AG04450 (cell line): ENCODE data around the gene NAA16. TPM values are rescaled to one million over a fixed set of nuclear protein-coding genes. Genes with fewer than 3 reads are reported as not detected.

Source experiments
- CTCF ChIA-PET: fragments of 300-600, 350-600 bp; formaldehyde crosslinking; extraction: SDS; loops from one replicate; lab custom pipeline; 2022; ENCODE audit warnings: antibody characterized with exemption, inconsistent platforms; lab: Charles Lee
- POLR2A ChIA-PET: fragments of 350-600 bp; formaldehyde crosslinking; extraction: SDS; loops from one replicate; lab custom pipeline; 2021; ENCODE audit warnings: antibody characterized with exemption, inconsistent platforms; lab: Yijun Ruan, JAX
- DNase-seq: peaks from one replicate; pipeline ENCODE4 v3.0.0-alpha.2; 2011; ENCODE audit warnings: low read depth, low spot score
- H3K27ac ChIP-seq: one replicate; pipeline ENCODE4 v1.5.1; 2012; ENCODE audit warnings: low read depth, low read length, control low read depth
- H3K27me3 ChIP-seq: one replicate; pipeline ENCODE4 v1.6.0; 2012; ENCODE audit warnings: low read length; ENCODE audit not compliant: control insufficient read depth, insufficient read depth
- H3K4me3 ChIP-seq: 2 replicates; pipeline ENCODE4 v1.5.1; 2011; ENCODE audit warnings: mild to moderate bottlenecking, low read depth, low read length, control low read depth
- H3K9me3 ChIP-seq: 2 replicates; pipeline ENCODE4 v1.5.1; 2012; ENCODE audit warnings: low read length; ENCODE audit not compliant: control insufficient read depth, insufficient read depth
- polyA plus RNA-seq: library from polyadenylated mRNA; depleted of rRNA; stranded (reverse); fragments of >200 nt; gene quantifications from 2 replicates; pipeline ENCODE4 v1.2.3, GENCODE V29; 2011
- TF ChIP-seq, protein P1 (sequence below): IDR thresholded peaks from 2 replicates; pipeline ENCODE4 v1.5.1; 2011; ENCODE audit warnings: low read depth, low read length, control low read depth, inconsistent platforms

The NAA16 gene
- polyA plus RNA-seq, 1 experiment: 14.9 TPM

DNA sequence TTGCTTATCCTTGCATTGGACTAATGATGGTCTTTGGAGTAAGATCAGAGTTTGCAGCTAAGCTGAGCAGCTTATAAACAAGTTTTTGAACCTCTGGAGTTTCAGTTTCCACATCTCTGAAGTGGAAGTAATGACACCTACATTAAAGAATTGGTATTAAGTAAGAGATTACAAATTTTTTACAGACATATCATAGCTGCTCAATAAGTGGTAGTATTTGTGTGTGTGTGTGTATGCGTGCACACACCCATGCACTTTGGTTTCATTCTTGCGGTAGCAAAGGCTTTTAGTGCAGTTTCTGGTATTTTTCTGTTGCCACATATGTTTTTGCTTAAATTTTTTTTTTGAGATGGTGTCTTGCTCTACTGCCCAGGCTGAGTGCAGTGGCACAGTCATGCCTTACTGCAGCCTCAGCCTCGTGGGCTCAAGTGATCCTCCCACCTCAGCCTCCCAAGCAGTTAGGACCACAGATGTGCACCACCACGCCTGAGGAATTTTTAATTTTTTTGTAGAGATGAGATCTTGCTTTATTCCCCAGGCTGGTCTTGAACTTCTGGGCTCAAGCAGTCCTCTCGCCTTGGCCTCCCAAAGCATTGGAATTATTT lies 4.5 kb downstream of the NAA16 start:
- TF ChIP-seq, protein P1, sequence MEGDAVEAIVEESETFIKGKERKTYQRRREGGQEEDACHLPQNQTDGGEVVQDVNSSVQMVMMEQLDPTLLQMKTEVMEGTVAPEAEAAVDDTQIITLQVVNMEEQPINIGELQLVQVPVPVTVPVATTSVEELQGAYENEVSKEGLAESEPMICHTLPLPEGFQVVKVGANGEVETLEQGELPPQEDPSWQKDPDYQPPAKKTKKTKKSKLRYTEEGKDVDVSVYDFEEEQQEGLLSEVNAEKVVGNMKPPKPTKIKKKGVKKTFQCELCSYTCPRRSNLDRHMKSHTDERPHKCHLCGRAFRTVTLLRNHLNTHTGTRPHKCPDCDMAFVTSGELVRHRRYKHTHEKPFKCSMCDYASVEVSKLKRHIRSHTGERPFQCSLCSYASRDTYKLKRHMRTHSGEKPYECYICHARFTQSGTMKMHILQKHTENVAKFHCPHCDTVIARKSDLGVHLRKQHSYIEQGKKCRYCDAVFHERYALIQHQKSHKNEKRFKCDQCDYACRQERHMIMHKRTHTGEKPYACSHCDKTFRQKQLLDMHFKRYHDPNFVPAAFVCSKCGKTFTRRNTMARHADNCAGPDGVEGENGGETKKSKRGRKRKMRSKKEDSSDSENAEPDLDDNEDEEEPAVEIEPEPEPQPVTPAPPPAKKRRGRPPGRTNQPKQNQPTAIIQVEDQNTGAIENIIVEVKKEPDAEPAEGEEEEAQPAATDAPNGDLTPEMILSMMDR: no peak
- Histone ChIP-seq H3K27me3 (no peaks in the 10 kb centered on the region), H3K4me3 (no peak overlapping the region), H3K9me3 (no peaks in the 10 kb centered on the region), H3K27ac (no peak overlapping the region)
- CTCF ChIA-PET: no interaction called here
- no peak for DNase-seq
- POLR2A ChIA-PET: interaction anchor here (0.7 kb wide), 1 partner anchor 732 kb away, joined by 3 read pairs; no protein-coding TSS in a partner anchor

DNA sequence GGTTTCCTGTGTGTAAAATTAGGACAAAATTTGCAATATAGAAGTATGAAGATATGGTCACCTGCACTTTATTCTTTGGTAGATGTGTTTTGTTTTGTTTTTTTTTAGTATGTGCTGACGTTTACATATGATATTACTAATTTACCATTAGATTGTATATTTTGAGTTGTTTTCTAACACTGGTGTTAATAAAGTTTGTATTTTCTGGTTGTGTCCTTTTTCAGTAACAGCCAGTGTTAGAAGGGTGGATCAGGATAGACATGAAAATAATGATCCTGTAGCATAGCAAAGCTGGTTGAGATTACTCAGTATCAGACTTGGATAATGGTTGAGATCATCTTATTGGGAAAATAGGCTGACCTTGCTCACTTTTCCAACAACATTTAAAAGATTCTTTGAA lies 6.2 kb downstream of the NAA16 start:
- POLR2A ChIA-PET: interaction anchor here (0.9 kb wide), 1 partner anchor 256 kb away, joined by 5 read pairs; no protein-coding TSS in a partner anchor
- Histone ChIP-seq H3K27me3 (no peaks in the 10 kb centered on the region), H3K27ac (no peak overlapping the region), H3K9me3 (no peaks in the 10 kb centered on the region), H3K4me3 (no peak overlapping the region)
- no peak for DNase-seq
- TF ChIP-seq, protein P1: no peak
- CTCF ChIA-PET: no interaction called here

DNA sequence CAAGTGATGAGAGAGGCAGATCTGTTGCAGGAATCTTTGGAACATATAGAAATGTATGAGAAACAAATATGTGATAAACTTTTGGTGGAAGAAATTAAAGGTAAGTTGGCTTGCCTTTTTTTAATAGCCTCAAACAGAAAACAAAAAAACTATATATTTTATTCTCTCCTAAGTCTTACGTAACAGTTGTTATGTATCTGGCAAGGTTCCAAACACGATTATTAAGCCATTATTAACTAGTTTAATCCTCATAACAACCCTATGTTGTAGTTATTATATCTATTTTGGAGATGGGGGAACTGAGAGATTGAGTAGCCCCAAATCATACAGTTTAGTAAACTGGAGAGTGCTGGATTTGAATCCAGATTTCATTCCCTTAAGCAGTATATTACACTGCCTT lies 14.7 kb downstream of the NAA16 start:
- no peak overlapping the region for H3K4me3 ChIP-seq
- H3K27ac ChIP-seq: no peak overlapping the region
- no peaks in the 10 kb centered on the region for H3K27me3 ChIP-seq
- no peaks in the 10 kb centered on the region for H3K9me3 ChIP-seq
- ChIA-PET POLR2A (no interaction called here), CTCF (no interaction called here)
- DNase-seq: no peak
- TF ChIP-seq, protein P1: no peak

DNA sequence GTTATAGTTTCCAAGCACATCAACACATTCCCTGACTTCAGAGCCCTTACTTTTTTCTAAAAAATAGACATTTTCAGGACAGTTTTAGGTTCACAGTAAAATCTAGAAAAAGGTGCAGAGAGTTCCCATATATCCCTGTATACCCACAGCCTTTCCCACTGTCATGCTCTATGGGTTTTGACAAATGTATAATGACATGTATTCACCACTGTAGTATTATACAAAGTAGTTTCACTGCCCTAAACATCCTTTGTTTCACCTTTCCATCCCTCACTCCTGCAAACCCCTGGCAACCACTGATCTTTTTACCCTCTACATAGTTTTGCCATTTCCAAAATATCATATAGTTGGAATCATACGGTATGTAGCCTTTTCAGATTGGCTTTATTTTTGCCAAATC lies 15.6 kb downstream of the NAA16 start:
- Histone ChIP-seq H3K9me3 (no peaks in the 10 kb centered on the region), H3K27ac (no peak overlapping the region), H3K27me3 (no peaks in the 10 kb centered on the region), H3K4me3 (no peak overlapping the region)
- no peak for DNase-seq
- CTCF ChIA-PET: no interaction called here
- POLR2A ChIA-PET: no interaction called here
- TF ChIP-seq, protein P1: no peak

DNA sequence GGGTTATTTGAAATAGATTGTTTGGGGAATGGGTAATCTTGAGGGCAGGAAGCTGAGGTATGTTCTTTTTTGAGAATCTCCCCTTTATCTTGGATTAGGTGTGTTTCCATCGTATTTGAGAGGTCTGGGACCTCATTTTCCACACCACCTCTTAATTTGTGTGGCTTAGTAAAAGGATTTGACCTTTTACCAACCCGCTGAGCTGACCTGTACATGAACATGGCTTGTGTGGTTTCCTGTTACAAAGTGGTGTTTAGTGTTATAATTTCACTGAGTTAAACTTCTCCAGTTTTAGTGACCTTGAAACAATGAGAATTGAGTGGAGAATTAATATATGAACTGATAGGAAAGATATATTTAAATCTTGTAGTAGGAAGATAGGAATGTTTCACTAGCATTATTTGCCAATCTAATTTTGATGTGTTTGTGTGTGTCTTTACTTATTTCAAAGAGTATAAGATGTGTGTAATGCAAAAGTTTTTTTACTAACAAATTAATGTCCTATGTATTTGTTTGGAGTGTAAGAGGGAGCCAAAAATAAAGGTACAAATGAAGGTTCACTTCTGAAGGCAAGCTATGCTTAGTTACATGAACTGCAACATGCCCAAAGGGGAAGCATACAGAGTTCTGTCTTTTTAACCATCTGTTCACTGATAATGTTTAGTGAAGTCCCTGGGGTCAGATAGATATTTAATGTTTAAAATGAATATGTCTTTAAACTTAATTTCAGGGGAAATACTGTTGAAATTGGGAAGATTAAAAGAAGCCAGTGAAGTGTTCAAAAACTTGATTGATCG lies 17.1 kb downstream of the NAA16 start:
- TF ChIP-seq, protein P1: no peak
- Histone ChIP-seq H3K9me3 (no peaks in the 10 kb centered on the region), H3K27ac (no peak overlapping the region), H3K4me3 (no peak overlapping the region), H3K27me3 (no peaks in the 10 kb centered on the region)
- DNase-seq: no peak
- ChIA-PET POLR2A (no interaction called here), CTCF (interaction anchor here (0.6 kb wide), 2 partner anchors 21 to 53 kb away, joined by 3 to 5 read pairs; no protein-coding TSS in a partner anchor)
